GM12864 (cell line): ENCODE data around the gene DOK4.

Experiments used
- DNase-seq: peaks from one replicate; pipeline ENCODE4 v3.0.0-alpha.2; 2011; ENCODE audit warnings: low read depth
- H3K4me3 ChIP-seq: 2 replicates; pipeline ENCODE4 v1.5.1; 2011; ENCODE audit warnings: mild to moderate bottlenecking, low read depth, low read length, control low read depth
- TF ChIP-seq, protein P1 (sequence below): IDR thresholded peaks from 2 replicates; pipeline ENCODE4 v1.5.1; 2011; ENCODE audit warnings: low read depth, mild to moderate bottlenecking, moderate library complexity, low read length, control low read depth, inconsistent platforms; ENCODE audit errors: missing control alignments

Gene DOK4

DNA sequence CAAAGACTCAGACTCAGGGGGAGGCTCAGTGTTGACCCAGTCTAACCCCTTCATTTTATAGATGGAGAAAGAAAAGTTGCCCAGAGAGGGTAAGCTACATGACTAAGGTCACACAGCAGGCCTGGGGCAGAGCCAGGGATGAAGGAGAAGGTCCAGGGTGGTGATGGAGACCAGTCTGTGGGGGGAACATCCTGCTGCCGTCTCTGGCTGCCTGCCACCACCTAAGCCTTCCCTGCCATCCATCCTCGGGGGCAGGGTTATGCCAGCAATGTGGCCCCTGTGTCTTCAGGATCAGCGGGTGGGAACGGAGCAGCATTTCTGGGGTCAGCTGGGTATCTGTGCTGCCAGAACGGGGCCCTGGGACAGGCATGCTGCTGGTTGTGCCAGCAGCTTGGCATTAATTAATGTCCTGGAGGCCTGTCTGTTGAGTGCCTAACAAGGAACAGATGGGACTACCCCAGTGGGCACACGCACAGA, 5.5 kb downstream of the DOK4 start:
- no peak overlapping the region for H3K4me3 ChIP-seq
- TF ChIP-seq, protein P1, sequence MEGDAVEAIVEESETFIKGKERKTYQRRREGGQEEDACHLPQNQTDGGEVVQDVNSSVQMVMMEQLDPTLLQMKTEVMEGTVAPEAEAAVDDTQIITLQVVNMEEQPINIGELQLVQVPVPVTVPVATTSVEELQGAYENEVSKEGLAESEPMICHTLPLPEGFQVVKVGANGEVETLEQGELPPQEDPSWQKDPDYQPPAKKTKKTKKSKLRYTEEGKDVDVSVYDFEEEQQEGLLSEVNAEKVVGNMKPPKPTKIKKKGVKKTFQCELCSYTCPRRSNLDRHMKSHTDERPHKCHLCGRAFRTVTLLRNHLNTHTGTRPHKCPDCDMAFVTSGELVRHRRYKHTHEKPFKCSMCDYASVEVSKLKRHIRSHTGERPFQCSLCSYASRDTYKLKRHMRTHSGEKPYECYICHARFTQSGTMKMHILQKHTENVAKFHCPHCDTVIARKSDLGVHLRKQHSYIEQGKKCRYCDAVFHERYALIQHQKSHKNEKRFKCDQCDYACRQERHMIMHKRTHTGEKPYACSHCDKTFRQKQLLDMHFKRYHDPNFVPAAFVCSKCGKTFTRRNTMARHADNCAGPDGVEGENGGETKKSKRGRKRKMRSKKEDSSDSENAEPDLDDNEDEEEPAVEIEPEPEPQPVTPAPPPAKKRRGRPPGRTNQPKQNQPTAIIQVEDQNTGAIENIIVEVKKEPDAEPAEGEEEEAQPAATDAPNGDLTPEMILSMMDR, result no peak
- no peak for DNase-seq

DNA sequence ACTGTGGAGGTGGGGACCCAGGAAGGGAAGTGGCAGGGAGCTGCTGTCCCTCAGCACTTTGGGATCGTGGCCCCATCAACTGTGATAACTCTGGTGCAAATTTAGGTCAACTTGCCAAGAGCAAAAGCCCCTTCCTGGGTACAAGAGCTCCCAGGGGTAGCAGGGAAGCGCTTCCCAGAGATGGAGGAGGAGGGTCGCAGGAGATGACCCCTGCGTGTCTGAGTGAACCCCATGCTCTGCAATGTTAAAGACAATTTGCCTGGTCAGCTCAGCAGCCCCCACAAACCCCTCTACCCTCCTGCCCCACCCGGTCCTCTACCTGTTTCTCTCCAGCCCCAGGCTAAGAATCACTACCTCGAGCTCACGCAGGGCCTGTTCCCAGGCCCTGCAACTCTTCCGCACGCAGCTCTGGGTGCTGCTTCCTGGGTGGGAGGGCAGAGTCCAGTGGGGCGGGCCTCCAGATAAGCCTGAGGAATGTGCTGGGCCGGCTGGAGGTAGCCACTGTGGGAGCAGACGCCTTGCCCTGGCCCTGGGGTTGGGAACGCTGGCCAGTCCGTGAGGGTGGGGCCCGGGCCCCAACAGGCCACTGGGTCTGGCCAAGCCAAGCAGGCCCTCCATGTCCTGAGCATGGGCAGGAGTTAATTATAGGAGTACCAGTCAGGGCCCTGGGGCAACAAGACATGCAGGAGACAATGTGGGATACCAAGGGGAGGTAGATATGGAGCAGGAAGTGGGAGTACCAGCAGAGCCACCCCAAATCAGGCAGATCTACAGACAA, 6.1 kb downstream of the DOK4 start:
- H3K4me3 ChIP-seq, result no peak overlapping the region
- DNase-seq, result no peak
- TF ChIP-seq, protein P1, result no peak

DNA sequence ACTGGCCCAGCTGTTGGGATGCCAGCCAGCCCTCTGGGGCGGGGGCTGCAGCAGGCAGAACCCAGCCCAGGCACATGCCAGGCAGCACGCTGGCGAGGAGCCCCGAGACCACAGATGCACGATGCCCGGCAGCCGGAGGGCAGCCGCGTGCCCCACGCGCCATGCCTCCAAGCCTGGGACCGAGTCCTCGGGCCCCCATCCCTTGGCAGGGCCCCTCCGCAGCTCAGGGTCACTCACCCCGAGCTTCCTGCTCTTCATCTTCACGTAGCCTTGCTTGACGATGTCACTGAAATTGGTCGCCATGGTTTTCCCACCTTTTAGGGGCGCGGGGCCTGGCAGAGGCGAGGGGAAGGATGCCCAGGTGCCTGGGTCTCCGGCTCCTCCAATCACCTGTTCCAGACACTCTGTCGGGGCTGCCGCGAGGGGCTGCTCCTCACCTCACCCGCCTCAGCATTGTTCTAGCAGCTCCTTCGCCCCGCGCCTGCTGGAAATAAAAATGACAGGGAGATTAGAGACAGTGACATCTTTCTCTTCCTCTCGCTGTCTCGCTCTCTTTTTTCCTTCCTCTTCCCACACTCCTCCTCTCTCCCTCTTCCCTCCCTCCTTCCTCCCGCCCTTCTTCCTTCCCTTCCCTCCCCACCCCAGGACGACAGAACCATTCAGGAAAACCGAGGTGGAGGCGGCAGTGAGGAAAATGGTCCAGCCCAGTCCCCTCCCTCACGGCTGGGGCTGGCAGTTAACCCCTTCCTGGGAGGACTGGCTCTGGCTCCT, 6.9 kb downstream of the DOK4 start:
- TF ChIP-seq, protein P1, result no peak
- H3K4me3 ChIP-seq, result no peak overlapping the region
- no peak for DNase-seq

DNA sequence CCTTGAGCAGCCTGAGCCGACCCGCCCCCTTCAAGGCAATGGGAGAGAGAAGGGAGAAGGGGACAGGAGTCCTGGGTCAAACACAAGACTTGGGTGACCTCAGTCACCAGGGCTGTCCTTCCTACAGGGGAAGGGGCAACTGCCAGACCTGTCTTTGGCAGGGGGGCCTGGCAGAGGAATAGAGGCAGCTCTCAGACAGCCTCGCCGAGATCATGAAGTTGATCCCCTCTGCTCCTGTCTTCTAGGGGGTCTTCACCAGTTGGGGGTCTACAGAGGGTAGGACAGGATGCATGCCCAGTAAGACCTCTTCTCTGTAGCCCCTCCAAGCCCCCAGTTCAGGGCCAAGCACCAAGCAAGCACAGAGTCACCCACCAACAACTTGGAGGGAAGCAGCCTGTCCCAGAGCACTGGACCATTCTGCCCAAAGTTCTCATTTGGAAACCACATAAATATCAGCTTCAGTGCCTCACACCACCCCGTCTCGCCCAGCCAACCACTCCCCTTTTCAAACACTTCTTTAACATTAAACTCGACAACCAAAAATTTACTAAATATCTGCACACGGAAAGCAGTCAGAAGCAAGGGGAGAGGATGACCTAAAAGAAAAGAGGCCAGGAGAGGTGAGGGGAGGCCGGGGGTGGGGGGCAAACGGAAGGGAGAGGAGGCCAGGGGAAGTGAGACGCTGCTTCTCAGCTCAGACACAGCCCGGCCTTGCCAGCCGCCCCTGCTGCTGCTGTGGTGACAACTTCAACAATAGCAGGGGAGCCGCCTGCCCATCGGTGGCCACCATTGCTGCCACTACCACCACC, 7.7 kb downstream of the DOK4 start:
- TF ChIP-seq, protein P1, result no peak
- H3K4me3 ChIP-seq, result no peak overlapping the region
- DNase-seq, result no peak

DNA sequence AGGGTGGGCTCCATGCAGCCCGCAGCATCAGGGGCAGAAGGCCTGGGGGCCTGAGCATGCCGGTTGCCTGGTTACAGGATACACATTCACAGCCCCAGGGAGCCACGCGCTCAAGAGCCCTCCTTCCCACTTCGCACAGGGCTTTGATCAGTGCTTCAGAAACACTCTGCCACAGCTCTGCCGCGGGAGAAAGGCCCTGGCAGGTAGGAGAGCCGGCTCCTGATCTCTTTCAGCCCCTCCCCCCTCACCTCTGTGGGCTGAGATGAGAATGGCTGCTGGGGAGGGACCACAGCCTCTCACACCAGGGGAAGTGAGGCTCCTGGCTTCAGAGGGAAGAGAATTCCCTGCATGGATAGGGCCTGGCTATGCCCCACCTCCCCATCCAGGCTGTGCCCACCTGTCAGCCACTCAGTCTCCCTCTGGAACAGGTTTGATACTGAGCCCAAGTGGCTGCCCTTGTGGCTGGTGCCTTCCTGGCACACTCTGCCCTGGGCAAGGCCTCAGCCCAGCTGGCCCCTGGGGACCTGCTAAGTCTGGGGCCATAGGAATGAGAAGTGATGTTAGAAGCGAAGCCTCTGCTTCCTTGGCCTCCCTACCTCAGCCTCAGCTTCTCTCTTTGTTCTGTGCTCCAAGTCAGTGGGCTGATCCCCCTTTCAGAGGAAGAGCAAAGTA, 8.6 kb downstream of the DOK4 start:
- TF ChIP-seq, protein P1, result no peak
- no peak overlapping the region for H3K4me3 ChIP-seq

DNA sequence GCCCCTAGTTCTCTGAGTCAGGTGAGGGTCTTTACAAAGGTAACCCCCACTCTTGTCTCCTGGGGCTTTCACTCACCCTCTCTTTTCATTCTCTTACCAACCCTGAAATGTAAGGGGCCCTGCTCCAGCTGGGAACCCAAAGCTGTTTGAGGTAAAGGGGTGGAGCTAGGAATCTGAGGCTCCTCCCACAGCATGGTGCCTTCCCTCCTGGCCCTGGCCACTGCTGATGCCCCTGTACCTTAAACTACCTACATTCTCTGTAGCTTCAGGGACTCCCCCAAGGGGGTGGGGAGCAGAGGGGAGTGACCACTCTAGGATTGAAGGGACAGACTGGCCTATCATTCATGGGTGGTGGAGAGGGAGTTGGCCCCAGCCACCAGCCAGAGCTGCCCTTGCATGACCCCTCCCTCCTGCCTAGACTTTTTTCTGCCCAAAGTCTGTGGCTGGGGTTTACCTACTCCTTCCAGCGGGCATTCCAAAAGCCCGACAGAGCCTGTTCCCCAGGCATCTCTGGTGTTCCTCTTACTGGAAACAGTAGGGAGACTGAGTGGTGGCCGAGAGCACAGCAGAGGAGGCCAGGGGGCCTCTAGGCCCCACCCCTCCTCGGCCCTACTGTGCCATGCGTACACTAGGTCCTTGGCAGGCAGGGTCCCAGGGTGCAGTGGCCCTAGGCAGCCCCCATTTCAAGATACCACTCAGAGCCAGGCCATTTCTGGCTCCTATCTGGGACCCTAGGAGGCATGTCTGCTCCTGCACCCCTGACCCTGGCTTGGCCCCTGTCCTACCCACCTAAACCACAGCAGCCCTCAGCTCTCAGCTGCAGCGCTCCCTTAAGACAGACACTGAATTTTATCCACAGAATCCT, 9.5 kb downstream of the DOK4 start:
- no peak overlapping the region for H3K4me3 ChIP-seq
- DNase-seq, result no peak

More for the DNA sequence above, 8.6 kb downstream of the DOK4 start:
- no peak for DNase-seq

More for the DNA sequence above, 9.5 kb downstream of the DOK4 start:
- TF ChIP-seq, protein P1, result no peak
